ENCODE data around the gene LMTK3.
A peak's percentile ranks its signal among the peaks of the same experiment; 100 is the strongest.

Gene LMTK3

GRCh38 chr19:48514123-48514458 is 2.5 kb upstream of the LMTK3 start:
- 64% methylated on average over 11 of the region's 11 CpGs for WGBS
- H3K4me3 ChIP-seq (ENCODE audit: low read length): peak overlapping the region; percentile 64
- H3K4me1 ChIP-seq (ENCODE audit: insufficient read depth, low read length): peaks cover 3% of the 10 kb centered on the region; the same call in 1 of the 2 replicates
- no peaks in the 10 kb centered on the region for H3K9me3 ChIP-seq (ENCODE audit: insufficient read depth, low read depth, low read length)
- no peak overlapping the region for H3K27ac ChIP-seq (ENCODE audit: low read depth, low read length)
- H3K27me3 ChIP-seq (ENCODE audit: insufficient read depth, low read length): peaks cover 18% of the 10 kb centered on the region
- H3K36me3 ChIP-seq (ENCODE audit: insufficient read depth, low read length): no peaks in the 10 kb centered on the region
- H3K9ac ChIP-seq (ENCODE audit: low read depth, low read length): no peak overlapping the region

DNA sequence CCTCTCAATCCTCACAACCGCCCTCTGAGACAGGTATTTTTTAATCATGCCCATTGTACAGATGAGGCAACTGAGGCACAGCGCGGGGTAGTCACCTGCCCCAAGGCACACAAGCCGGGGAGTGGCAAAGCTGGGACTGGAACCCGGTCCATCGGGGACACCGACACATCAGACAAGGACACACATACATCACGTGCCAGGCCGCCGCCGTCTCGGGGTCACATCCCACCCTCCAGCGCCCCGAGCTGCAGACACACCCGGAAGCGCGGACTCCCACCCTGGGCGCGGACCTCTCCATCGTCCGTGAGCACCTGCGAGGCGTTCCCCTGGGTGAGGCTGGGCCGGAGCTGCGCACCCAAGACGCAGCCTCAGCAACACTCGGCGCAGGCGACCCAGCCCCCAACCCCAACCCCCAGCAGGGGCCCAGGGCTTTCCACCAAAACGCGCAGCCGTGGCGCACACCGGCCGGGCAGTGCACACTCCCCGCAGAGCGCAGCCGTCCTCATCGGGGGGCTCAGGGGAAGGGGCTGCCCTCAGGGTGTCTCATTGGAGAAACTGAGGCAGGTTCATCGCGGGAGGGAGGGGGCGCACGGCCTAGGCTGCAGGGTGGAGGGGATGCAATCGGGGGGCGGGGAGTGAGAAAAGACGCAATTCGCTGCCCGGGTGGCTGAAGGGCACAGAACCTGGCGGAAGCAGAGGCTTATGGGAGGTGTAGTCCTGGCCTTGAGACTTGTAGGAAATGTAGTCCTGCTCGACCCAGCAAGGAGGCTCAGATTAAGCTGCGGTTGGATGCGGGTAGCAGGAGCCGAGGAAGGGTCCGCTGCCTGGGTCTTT is 1.9 kb upstream of the LMTK3 start:
- no peak overlapping the region for H3K27ac ChIP-seq (ENCODE audit: low read depth, low read length)
- WGBS: 6% methylated on average over 54 of the region's 54 CpGs
- peak overlapping the region; percentile 38; the same call in 1 of the 2 replicates for H3K9ac ChIP-seq (ENCODE audit: low read depth, low read length)
- H3K4me3 ChIP-seq (ENCODE audit: low read length): peak overlapping the region; percentile 64
- peaks cover 18% of the 10 kb centered on the region for H3K27me3 ChIP-seq (ENCODE audit: insufficient read depth, low read length)
- H3K9me3 ChIP-seq (ENCODE audit: insufficient read depth, low read depth, low read length): no peaks in the 10 kb centered on the region
- H3K4me1 ChIP-seq (ENCODE audit: insufficient read depth, low read length): peaks cover 3% of the 10 kb centered on the region; the same call in 1 of the 2 replicates
- no peaks in the 10 kb centered on the region for H3K36me3 ChIP-seq (ENCODE audit: insufficient read depth, low read length)

DNA sequence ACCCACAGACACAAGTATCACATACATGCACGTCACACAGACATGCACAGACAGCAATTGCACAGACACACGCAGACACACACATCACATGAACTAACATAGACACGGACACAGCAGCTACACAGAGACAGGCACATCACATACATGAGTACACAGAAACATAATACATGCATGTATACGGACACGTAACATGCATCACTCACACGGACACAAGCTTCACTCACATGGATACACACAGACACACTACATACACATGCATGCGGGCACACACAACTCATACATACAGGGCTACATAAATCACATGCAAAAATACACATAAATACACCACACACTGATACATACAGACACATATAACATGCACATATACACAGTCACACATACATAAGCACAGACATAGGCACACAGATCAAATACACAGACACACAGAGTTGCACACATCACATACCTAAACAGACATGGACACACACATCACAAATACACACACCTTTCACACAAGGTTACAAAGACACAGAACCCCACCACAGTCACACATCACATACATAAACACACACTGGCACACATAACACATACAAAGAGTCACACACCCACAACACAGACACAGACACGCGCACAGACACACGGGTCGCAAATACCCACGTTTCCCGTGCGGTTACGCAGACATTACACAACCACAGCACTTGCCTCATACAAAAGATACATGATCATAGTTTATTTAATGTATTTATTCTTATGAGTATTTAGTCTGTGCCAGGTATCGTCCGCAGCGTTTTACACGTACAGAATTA is 1.1 kb upstream of the LMTK3 start:
- Histone ChIP-seq H3K9ac (ENCODE audit: low read depth, low read length) (no peak overlapping the region), H3K4me1 (ENCODE audit: insufficient read depth, low read length) (no peaks in the 10 kb centered on the region; the same call in 1 of the 2 replicates), H3K36me3 (ENCODE audit: insufficient read depth, low read length) (no peaks in the 10 kb centered on the region), H3K27ac (ENCODE audit: low read depth, low read length) (no peak overlapping the region), H3K27me3 (ENCODE audit: insufficient read depth, low read length) (peaks cover 18% of the 10 kb centered on the region), H3K4me3 (ENCODE audit: low read length) (peak overlapping the region; percentile 64; the same call in 1 of the 2 replicates), H3K9me3 (ENCODE audit: insufficient read depth, low read depth, low read length) (no peaks in the 10 kb centered on the region)
- 62% methylated on average over 19 of the region's 19 CpGs for WGBS

DNA sequence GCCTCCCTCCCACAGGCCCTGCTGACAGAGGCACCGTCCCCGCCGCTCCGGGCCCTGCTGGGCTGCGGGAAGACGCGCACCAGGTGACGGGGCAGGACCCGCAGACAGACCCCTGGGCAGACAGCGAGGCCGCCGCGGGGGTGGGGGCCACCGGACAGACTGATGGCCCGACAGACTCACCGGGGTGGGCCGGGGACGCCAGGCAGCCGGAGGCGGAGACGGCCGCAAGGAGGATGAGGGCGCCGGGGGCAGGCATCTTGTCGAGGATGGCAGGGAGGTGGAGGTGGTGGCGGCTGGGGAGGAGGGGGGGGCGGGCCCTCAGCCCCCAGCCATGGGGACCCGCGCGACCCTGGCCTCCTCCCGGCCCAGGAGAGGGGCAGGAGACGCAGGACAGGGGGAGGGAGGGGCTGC is 309 bp downstream of the LMTK3 start:
- H3K36me3 ChIP-seq (ENCODE audit: insufficient read depth, low read length): no peaks in the 10 kb centered on the region
- peak overlapping the region; percentile 58 for H3K4me3 ChIP-seq (ENCODE audit: low read length)
- peaks cover 18% of the 10 kb centered on the region for H3K27me3 ChIP-seq (ENCODE audit: insufficient read depth, low read length)
- no peaks in the 10 kb centered on the region; the same call in 1 of the 2 replicates for H3K4me1 ChIP-seq (ENCODE audit: insufficient read depth, low read length)
- no peak overlapping the region for H3K9ac ChIP-seq (ENCODE audit: low read depth, low read length)
- WGBS: 3% methylated on average over 31 of the region's 32 CpGs
- H3K27ac ChIP-seq (ENCODE audit: low read depth, low read length): no peak overlapping the region
- no peaks in the 10 kb centered on the region for H3K9me3 ChIP-seq (ENCODE audit: insufficient read depth, low read depth, low read length)

DNA sequence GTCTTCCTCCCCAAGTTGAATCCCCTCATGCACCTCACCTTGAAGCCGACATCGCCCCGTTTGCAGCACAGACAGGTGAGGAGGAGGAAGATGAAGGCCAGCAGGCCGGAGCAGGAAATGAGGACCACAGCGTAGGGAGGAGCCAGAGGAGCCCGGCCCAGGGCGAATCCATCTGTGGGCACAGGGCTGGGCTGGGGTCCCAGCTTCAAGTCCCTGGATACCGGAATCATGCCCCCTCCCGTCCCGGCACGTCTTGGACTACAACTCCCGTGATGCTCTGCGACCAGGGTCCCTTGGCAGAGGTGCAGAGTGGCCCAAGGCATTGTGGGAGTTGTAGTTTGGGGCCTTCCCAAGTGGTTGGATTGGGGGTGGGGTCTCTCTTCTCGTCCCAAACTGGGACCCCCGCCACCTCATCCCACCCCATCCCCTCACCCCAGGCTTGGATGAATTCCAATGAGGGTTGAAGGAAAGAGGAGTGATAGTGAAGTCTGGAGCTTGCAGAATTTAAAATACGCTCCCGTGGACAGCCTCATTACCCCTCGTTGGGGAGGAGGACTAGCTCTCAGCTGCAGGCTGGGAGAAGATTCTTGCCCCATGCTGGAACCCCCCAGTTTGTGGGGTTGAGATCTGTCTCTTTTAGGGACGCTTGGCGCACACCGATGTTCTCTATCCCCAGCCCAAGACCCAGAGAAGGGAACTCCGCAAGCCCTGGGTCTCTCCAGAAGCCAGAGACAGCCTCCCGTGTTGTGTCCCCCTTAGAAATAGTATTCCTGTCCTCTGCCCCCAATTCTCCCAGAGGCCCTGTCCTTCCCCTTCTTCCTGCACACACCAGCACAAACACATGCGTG is 990 bp downstream of the LMTK3 start:
- H3K9me3 ChIP-seq (ENCODE audit: insufficient read depth, low read depth, low read length): no peaks in the 10 kb centered on the region
- H3K36me3 ChIP-seq (ENCODE audit: insufficient read depth, low read length): no peaks in the 10 kb centered on the region
- no peaks in the 10 kb centered on the region; the same call in 1 of the 2 replicates for H3K4me1 ChIP-seq (ENCODE audit: insufficient read depth, low read length)
- H3K27ac ChIP-seq (ENCODE audit: low read depth, low read length): no peak overlapping the region
- no peak overlapping the region for H3K9ac ChIP-seq (ENCODE audit: low read depth, low read length)
- H3K27me3 ChIP-seq (ENCODE audit: insufficient read depth, low read length): peaks cover 18% of the 10 kb centered on the region
- peak overlapping the region; percentile 58 for H3K4me3 ChIP-seq (ENCODE audit: low read length)
- WGBS: 17% methylated on average over 22 of the region's 24 CpGs

DNA sequence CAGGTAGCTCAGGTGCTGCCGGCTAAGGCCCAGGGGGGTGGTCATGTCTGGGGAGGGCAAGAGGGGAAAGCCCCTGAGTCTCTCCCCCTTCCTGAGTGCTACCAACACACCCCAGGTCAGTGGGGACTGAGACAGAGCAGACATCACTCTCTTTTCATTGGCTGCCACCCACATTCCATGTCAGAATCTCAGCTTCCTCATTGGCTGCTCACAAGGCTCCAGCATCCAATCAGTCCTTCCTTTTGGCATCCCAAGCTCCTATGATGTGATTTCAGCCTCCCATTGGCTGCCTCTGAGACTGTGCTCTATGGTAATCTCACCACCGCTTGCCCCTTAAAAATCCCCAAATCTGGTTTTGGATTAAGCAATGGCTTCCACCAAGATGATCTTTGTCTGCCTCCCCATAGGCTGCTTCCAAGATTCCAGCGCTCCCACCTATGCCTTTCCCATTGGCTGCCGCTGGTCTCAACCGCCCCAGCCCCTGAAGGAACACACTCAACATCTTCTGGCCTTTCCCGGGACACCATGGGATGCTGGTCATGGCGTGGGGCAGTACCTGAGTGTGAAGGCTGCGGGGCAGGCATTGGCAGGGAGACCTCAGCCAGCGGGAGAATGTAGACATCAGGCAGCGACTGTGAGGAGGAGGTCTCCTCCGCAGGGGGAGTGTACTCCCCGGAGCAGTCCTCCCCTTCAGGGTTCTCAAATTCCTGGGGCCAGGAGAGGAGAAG is 2.0 kb downstream of the LMTK3 start:
- no peaks in the 10 kb centered on the region for H3K9me3 ChIP-seq (ENCODE audit: insufficient read depth, low read depth, low read length)
- no peaks in the 10 kb centered on the region for H3K36me3 ChIP-seq (ENCODE audit: insufficient read depth, low read length)
- H3K4me1 ChIP-seq (ENCODE audit: insufficient read depth, low read length): no peaks in the 10 kb centered on the region; the same call in 1 of the 2 replicates
- no peak overlapping the region for H3K27ac ChIP-seq (ENCODE audit: low read depth, low read length)
- 80% methylated on average over 12 of the region's 12 CpGs for WGBS
- peak overlapping the region; percentile 58 for H3K4me3 ChIP-seq (ENCODE audit: low read length)
- no peak overlapping the region for H3K9ac ChIP-seq (ENCODE audit: low read depth, low read length)
- H3K27me3 ChIP-seq (ENCODE audit: insufficient read depth, low read length): peaks cover 18% of the 10 kb centered on the region

DNA sequence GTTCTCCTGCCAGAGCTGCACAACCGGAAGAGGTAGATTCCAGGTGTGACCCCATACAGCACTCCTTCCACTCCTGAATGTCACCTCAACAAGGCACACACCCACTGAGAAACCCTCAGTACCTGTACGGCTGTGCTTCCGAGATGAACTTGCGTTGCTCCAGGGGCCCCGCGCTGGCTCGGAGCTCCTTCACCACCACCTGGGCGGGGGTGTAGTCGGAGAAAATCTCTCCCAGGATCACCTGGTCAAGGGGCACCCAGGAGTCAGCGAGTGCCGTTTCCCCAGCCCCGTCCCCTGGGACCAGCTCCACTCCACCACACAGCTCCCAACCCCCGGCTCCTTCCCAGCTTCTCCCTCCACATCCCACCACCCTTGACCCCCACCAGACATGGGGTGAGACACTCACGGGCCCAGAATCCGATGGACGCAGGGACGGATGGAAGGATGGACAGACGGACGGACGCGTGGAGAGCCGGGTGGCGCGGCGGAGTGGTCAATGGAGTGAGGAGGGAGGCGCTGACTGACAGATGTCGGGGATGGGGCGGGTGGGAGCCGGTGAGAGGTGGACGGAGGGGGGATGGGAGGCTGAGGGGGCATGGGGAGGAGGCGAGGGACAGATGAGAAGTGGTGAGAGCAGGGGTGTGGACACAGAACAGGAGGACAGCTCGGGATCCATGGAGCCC is 2.8 kb downstream of the LMTK3 start:
- WGBS: 93% methylated on average over 30 of the region's 32 CpGs
- H3K4me1 ChIP-seq (ENCODE audit: insufficient read depth, low read length): no peaks in the 10 kb centered on the region
- H3K9ac ChIP-seq (ENCODE audit: low read depth, low read length): no peak overlapping the region
- no peaks in the 10 kb centered on the region for H3K9me3 ChIP-seq (ENCODE audit: insufficient read depth, low read depth, low read length)
- no peak overlapping the region for H3K4me3 ChIP-seq (ENCODE audit: low read length)
- H3K36me3 ChIP-seq (ENCODE audit: insufficient read depth, low read length): no peaks in the 10 kb centered on the region
- peaks cover 18% of the 10 kb centered on the region for H3K27me3 ChIP-seq (ENCODE audit: insufficient read depth, low read length)
- no peak overlapping the region for H3K27ac ChIP-seq (ENCODE audit: low read depth, low read length)

GRCh38 chr19:48507911-48508439 is 3.7 kb downstream of the LMTK3 start:
- Histone ChIP-seq H3K36me3 (ENCODE audit: insufficient read depth, low read length) (no peaks in the 10 kb centered on the region), H3K27me3 (ENCODE audit: insufficient read depth, low read length) (peaks cover 15% of the 10 kb centered on the region), H3K4me1 (ENCODE audit: insufficient read depth, low read length) (no peaks in the 10 kb centered on the region), H3K27ac (ENCODE audit: low read depth, low read length) (no peak overlapping the region), H3K9ac (ENCODE audit: low read depth, low read length) (no peak overlapping the region), H3K4me3 (ENCODE audit: low read length) (no peak overlapping the region), H3K9me3 (ENCODE audit: insufficient read depth, low read depth, low read length) (no peaks in the 10 kb centered on the region)
- WGBS: 91% methylated on average over 7 of the region's 7 CpGs

GRCh38 chr19:48506138-48506733 is 5.4 kb downstream of the LMTK3 start:
- Histone ChIP-seq H3K27ac (ENCODE audit: low read depth, low read length) (no peak overlapping the region), H3K4me1 (ENCODE audit: insufficient read depth, low read length) (0 out of 2 replicates have a peak, but pooled peaks cover 3% of the 10 kb centered on the region), H3K4me3 (ENCODE audit: low read length) (no peak overlapping the region), H3K9ac (ENCODE audit: low read depth, low read length) (no peak overlapping the region), H3K9me3 (ENCODE audit: insufficient read depth, low read depth, low read length) (no peaks in the 10 kb centered on the region), H3K36me3 (ENCODE audit: insufficient read depth, low read length) (no peaks in the 10 kb centered on the region), H3K27me3 (ENCODE audit: insufficient read depth, low read length) (peaks cover 3% of the 10 kb centered on the region; the same call in 1 of the 2 replicates)
- WGBS: 97% methylated on average over 5 of the region's 5 CpGs

Data from HUES64 (cell line).